Measurements from ENCODE around the gene SPATA12. TPM values are rescaled to one million over a fixed set of nuclear protein-coding genes. Genes with fewer than 3 reads are reported as not detected.

The SPATA12 gene
- total RNA-seq, 1 experiment from 2014 or later = 0.22 TPM

DNA sequence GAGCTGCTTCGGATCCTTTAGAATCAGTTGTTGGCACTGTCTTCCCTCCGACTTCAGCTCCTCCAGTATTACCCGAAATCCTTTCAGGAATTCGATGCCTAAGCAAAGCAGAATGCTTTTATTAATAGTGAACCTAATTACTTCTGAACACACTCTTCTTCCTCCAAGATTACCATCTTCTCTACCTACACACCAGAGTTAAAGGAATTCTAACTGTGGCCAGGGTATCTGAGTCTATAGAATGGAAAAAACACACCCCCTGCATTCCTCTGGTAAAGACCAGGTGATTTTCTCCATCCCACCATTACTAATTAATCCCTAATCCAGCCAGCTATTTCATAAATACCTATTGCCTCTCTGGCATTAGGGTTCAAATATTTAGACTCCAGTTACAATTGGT, 49.8 kb downstream of the SPATA12 start:
- H3K9me3 ChIP-seq (ENCODE audit: control insufficient read depth, low read depth, low read length) = no peaks in the 10 kb centered on the region
- H4K20me1 ChIP-seq (ENCODE audit: control insufficient read depth, insufficient read depth, insufficient read length) = no peaks in the 10 kb centered on the region
- peaks cover 15 to 35% (median 33%) of the 10 kb centered on the region in 3 experiments; a peak in 6 of 7 replicates for H3K36me3 Mint-ChIP-seq (ENCODE audit: insufficient read depth in 1 of 3, low read depth in 3 of 3)
- H3K18ac ChIP-seq (ENCODE audit: insufficient read length, low read depth, low read length) = no peak overlapping the region
- H3K27me3 Mint-ChIP-seq (ENCODE audit: low read depth) = no peaks in the 10 kb centered on the region; the same call in 1 of the 2 replicates
- no peak overlapping the region for H3K4me2 ChIP-seq (ENCODE audit: insufficient read depth, insufficient read length, low read length)
- H3K4me1 ChIP-seq (ENCODE audit: insufficient read depth, low read length) = peaks cover 5% of the 10 kb centered on the region
- peaks cover 37 to 44% of the 10 kb centered on the region in 2 experiments for H3K4me1 Mint-ChIP-seq
- no peak overlapping the region for H4K8ac ChIP-seq (replicated peaks; ENCODE audit: insufficient read length, low read depth, low read length)
- H3K4ac ChIP-seq (ENCODE audit: low read depth, low read length) = no peak overlapping the region
- H2BK5ac ChIP-seq (ENCODE audit: insufficient read length, low read length) = no peak overlapping the region
- H3K14ac ChIP-seq (ENCODE audit: insufficient read depth, low read length) = no peak overlapping the region
- H2BK15ac ChIP-seq (ENCODE audit: low read depth, low read length) = no peak overlapping the region
- no peak for DNase-seq
- no peaks in the 10 kb centered on the region for H3K79me1 ChIP-seq (ENCODE audit: insufficient read depth, low read depth, low read length, poor library complexity, severe bottlenecking)
- H3K27ac ChIP-seq (ENCODE audit: insufficient read length, low read depth, low read length) = no peak overlapping the region
- H3K79me2 ChIP-seq (ENCODE audit: insufficient read depth, low read length) = no peaks in the 10 kb centered on the region
- H3K23me2 ChIP-seq (ENCODE audit: insufficient read length, low read depth, low read length, poor library complexity, severe bottlenecking) = no peaks in the 10 kb centered on the region
- H2BK20ac ChIP-seq (ENCODE audit: low read depth, low read length, poor library complexity, severe bottlenecking) = no peak overlapping the region
- H3K9me3 Mint-ChIP-seq = no peaks in the 10 kb centered on the region; a peak in 1 of 5 replicates
- H3K23ac ChIP-seq (ENCODE audit: insufficient read length, low read depth, low read length) = no peak overlapping the region
- H3K56ac ChIP-seq (ENCODE audit: insufficient read length, low read depth, low read length) = no peak overlapping the region
- H2BK12ac ChIP-seq (ENCODE audit: insufficient read length, low read depth, low read length) = no peak overlapping the region
- no peak overlapping the region for H2AK5ac ChIP-seq (ENCODE audit: insufficient read length, low read length)
- no peak overlapping the region for H2BK120ac ChIP-seq (ENCODE audit: low read depth, low read length, poor library complexity, severe bottlenecking)
- H3K27ac Mint-ChIP-seq = peak overlapping the region; percentile 59 to 72 (median 68); a peak in 4 of 7 replicates
- no peak overlapping the region for H4K5ac ChIP-seq (ENCODE audit: insufficient read length, low read depth, low read length)
- H3K9ac ChIP-seq (ENCODE audit: extremely low read depth, insufficient read length, low read length) = no peak overlapping the region
- TF ChIP-seq, protein P1, sequence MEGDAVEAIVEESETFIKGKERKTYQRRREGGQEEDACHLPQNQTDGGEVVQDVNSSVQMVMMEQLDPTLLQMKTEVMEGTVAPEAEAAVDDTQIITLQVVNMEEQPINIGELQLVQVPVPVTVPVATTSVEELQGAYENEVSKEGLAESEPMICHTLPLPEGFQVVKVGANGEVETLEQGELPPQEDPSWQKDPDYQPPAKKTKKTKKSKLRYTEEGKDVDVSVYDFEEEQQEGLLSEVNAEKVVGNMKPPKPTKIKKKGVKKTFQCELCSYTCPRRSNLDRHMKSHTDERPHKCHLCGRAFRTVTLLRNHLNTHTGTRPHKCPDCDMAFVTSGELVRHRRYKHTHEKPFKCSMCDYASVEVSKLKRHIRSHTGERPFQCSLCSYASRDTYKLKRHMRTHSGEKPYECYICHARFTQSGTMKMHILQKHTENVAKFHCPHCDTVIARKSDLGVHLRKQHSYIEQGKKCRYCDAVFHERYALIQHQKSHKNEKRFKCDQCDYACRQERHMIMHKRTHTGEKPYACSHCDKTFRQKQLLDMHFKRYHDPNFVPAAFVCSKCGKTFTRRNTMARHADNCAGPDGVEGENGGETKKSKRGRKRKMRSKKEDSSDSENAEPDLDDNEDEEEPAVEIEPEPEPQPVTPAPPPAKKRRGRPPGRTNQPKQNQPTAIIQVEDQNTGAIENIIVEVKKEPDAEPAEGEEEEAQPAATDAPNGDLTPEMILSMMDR (conservative IDR thresholded peaks at IDR 0.05) = no peak
- H3K4me3 Mint-ChIP-seq = peak overlapping the region in 1 of 2 experiments; percentile 27; a peak in 1 of 5 replicates
- WGBS (ENCODE audit: extremely low coverage, insufficient read length, low lambda C conversion rate) = no CpG with 5 or more reads among the region's 4 CpGs
- H3K27me3 ChIP-seq (ENCODE audit: insufficient read depth, low read length) = no peaks in the 10 kb centered on the region
- H2AFZ ChIP-seq (ENCODE audit: low read length) = no peak overlapping the region
- H4K91ac ChIP-seq (ENCODE audit: insufficient read length, low read depth, low read length) = no peak overlapping the region
- no peak overlapping the region for H3T11ph ChIP-seq (ENCODE audit: low read length)
